ENCODE data around the gene OR6N1. TPM values are rescaled to one million over a fixed set of nuclear protein-coding genes. Genes with fewer than 3 reads are reported as not detected.

The OR6N1 gene
- polyA plus RNA-seq, 1 of the 3 experiments (the other 2 are of a cell fraction): not detected

DNA sequence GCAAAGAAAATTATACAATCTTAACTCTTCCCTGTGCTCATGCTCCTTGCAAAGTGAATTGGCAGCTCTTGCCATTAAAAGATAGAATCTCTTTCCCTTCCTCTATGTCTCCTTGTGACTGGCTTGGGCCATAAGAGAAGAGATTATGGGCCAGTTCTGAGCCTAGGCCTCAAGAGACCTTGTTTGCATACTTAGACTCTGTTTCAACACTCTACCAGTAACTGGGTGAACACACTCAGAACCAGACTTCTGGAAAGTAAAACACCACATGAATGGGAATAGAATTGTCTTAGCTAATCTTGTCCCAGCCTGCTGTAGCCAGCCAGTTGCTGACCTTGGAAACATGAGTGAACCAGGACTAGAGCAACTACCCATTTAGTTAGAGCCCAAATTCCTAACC, 36.1 kb downstream of the OR6N1 start (continued):
- TF ChIP-seq, protein P1, sequence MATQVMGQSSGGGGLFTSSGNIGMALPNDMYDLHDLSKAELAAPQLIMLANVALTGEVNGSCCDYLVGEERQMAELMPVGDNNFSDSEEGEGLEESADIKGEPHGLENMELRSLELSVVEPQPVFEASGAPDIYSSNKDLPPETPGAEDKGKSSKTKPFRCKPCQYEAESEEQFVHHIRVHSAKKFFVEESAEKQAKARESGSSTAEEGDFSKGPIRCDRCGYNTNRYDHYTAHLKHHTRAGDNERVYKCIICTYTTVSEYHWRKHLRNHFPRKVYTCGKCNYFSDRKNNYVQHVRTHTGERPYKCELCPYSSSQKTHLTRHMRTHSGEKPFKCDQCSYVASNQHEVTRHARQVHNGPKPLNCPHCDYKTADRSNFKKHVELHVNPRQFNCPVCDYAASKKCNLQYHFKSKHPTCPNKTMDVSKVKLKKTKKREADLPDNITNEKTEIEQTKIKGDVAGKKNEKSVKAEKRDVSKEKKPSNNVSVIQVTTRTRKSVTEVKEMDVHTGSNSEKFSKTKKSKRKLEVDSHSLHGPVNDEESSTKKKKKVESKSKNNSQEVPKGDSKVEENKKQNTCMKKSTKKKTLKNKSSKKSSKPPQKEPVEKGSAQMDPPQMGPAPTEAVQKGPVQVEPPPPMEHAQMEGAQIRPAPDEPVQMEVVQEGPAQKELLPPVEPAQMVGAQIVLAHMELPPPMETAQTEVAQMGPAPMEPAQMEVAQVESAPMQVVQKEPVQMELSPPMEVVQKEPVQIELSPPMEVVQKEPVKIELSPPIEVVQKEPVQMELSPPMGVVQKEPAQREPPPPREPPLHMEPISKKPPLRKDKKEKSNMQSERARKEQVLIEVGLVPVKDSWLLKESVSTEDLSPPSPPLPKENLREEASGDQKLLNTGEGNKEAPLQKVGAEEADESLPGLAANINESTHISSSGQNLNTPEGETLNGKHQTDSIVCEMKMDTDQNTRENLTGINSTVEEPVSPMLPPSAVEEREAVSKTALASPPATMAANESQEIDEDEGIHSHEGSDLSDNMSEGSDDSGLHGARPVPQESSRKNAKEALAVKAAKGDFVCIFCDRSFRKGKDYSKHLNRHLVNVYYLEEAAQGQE (IDR thresholded peaks at IDR 0.05; ENCODE audit: low read depth, low read length): no peak

DNA sequence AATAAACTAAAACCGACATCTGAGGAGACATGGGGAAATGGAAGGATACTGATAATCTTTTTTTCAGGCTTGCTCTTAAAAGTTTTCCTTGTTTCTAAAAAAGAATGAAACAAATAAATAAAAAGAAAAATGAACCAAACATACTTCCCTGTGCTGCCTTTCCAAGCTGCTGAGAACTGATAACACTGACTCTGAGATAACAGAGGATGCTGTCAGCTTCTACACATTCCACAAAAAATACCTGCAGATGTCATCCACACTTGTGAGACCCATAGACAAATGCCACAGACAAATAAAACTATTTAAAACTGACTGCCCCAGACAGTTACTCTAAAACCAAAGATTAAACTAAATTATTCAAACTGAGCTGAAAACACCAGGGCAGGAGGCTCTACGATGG, 39.5 kb downstream of the OR6N1 start:
- no peak overlapping the region for H3K27ac ChIP-seq (ENCODE audit: low read depth in 2 of 2, low read length in 1 of 2)
- no peaks in the 10 kb centered on the region for H3K79me2 ChIP-seq (ENCODE audit: insufficient read depth)
- no peak overlapping the region for H3K9ac ChIP-seq
- H3K9me2 ChIP-seq: no peaks in the 10 kb centered on the region
- 2% methylated on average over 2 of the region's 2 CpGs for WGBS (ENCODE audit: low lambda C conversion rate)
- ChIA-PET CTCF (no interaction called here), POLR2A (no interaction called here)
- H2AFZ ChIP-seq (ENCODE audit: low read depth): no peak overlapping the region
- no peak for DNase-seq
- no peaks in the 10 kb centered on the region for H3F3A ChIP-seq (replicated peaks; ENCODE audit: insufficient read depth)
- H4K20me1 ChIP-seq (ENCODE audit: insufficient read depth): no peaks in the 10 kb centered on the region
- no peaks in the 10 kb centered on the region for H3K4me1 ChIP-seq (ENCODE audit: control insufficient read depth in 1 of 2, insufficient read depth in 2 of 2, low read depth in 1 of 2, low read length in 1 of 2)
- TF ChIP-seq FOSL2 (IDR thresholded peaks at IDR 0.05; ENCODE audit: borderline replicate concordance, low read depth) (no peak), MEF2A (IDR thresholded peaks at IDR 0.05; ENCODE audit: borderline replicate concordance, low read depth) (no peak), SIN3A (IDR thresholded peaks at IDR 0.05; ENCODE audit: borderline replicate concordance, low read depth, low read length) (no peak), NRF1 (IDR thresholded peaks at IDR 0.05; ENCODE audit: low read depth, low read length) (no peak), TEAD4 (IDR thresholded peaks at IDR 0.05; ENCODE audit: borderline replicate concordance, insufficient read depth) (no peak), EP300 (IDR thresholded peaks at IDR 0.05; ENCODE audit: borderline replicate concordance in 1 of 2, low read depth in 1 of 2, low read length in 1 of 2) (no peak), EZH2phosphoT487 (IDR thresholded peaks at IDR 0.05; ENCODE audit: borderline replicate concordance, low read depth) (no peak), FOXJ3 (CRISPR knock-in tag; IDR thresholded peaks at IDR 0.05) (no peak), TCF12 (IDR thresholded peaks at IDR 0.05) (no peak), TAF1 (IDR thresholded peaks at IDR 0.05; ENCODE audit: borderline replicate concordance, low read depth, low read length) (no peak), FOXM1 (IDR thresholded peaks at IDR 0.05; ENCODE audit: low read depth) (no peak), GABPA (IDR thresholded peaks at IDR 0.05; ENCODE audit: low read depth) (no peak), YY1 (IDR thresholded peaks at IDR 0.05; ENCODE audit: low read depth) (no peak), RAD21 (IDR thresholded peaks at IDR 0.05; ENCODE audit: low read length) (no peak)
- TF ChIP-seq, protein P2, sequence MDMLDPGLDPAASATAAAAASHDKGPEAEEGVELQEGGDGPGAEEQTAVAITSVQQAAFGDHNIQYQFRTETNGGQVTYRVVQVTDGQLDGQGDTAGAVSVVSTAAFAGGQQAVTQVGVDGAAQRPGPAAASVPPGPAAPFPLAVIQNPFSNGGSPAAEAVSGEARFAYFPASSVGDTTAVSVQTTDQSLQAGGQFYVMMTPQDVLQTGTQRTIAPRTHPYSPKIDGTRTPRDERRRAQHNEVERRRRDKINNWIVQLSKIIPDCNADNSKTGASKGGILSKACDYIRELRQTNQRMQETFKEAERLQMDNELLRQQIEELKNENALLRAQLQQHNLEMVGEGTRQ (IDR thresholded peaks at IDR 0.05; ENCODE audit: borderline replicate concordance, low read depth, low read length): no peak
- TF ChIP-seq, protein P3, sequence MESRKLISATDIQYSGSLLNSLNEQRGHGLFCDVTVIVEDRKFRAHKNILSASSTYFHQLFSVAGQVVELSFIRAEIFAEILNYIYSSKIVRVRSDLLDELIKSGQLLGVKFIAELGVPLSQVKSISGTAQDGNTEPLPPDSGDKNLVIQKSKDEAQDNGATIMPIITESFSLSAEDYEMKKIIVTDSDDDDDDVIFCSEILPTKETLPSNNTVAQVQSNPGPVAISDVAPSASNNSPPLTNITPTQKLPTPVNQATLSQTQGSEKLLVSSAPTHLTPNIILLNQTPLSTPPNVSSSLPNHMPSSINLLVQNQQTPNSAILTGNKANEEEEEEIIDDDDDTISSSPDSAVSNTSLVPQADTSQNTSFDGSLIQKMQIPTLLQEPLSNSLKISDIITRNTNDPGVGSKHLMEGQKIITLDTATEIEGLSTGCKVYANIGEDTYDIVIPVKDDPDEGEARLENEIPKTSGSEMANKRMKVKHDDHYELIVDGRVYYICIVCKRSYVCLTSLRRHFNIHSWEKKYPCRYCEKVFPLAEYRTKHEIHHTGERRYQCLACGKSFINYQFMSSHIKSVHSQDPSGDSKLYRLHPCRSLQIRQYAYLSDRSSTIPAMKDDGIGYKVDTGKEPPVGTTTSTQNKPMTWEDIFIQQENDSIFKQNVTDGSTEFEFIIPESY (IDR thresholded peaks at IDR 0.05; ENCODE audit: borderline replicate concordance, low read depth): no peak
- TF ChIP-seq, protein P4, sequence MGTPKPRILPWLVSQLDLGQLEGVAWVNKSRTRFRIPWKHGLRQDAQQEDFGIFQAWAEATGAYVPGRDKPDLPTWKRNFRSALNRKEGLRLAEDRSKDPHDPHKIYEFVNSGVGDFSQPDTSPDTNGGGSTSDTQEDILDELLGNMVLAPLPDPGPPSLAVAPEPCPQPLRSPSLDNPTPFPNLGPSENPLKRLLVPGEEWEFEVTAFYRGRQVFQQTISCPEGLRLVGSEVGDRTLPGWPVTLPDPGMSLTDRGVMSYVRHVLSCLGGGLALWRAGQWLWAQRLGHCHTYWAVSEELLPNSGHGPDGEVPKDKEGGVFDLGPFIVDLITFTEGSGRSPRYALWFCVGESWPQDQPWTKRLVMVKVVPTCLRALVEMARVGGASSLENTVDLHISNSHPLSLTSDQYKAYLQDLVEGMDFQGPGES (IDR thresholded peaks at IDR 0.05; ENCODE audit: low read depth, low read length): no peak
- TF ChIP-seq, protein P1 (IDR thresholded peaks at IDR 0.05; ENCODE audit: low read depth, low read length): no peak
- TF ChIP-seq, protein P5, sequence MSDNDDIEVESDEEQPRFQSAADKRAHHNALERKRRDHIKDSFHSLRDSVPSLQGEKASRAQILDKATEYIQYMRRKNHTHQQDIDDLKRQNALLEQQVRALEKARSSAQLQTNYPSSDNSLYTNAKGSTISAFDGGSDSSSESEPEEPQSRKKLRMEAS (IDR thresholded peaks at IDR 0.05; ENCODE audit: low read depth): no peak
- H3K9me3 ChIP-seq: no peaks in the 10 kb centered on the region
- no peaks in the 10 kb centered on the region for H3K27me3 ChIP-seq (ENCODE audit: insufficient read depth)
- H3K4me3 ChIP-seq (ENCODE audit: low read depth in 2 of 2, low read length in 1 of 2): no peak overlapping the region
- H3K36me3 ChIP-seq (replicated peaks in 1 of 2; ENCODE audit: control insufficient read depth in 1 of 2, insufficient read depth in 2 of 2, low read length in 1 of 2): no peaks in the 10 kb centered on the region
- no peak overlapping the region for H3K4me2 ChIP-seq

Measured in SK-N-SH (cell line).